GM18507 (cell line): Measurements from ENCODE around the gene STXBP5.

Source experiments
- DNase-seq: peaks from one replicate; pipeline ENCODE4 v3.0.0; 2011; ENCODE audit warnings: low read depth; ENCODE audit not compliant: insufficient read length; ENCODE audit errors: extremely low spot score
- FAIRE-seq: peaks from 2 replicates; lab custom pipeline; 2011; peaks lifted over from hg19 to GRCh38; lab: Jason Lieb, UNC

STXBP5 gene

DNA sequence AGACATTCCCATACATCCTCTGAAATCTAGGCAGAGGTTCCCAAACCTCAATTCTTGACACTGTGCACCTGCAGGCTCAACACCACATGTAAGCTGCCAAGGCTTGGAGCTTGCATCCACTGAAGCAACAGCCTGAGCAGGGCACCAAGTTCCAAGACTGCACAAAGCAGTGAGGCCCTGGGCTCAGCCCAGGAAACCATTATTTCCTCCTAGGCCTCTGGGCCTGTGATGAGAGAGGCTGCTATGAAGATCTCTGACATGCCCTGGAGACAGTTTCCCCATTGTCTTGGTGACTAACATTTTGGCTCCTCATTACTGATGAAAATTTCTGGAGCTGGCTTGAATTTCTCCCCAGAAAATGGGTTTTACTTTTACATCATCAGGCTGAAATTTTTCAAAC lies 196.8 kb downstream of the STXBP5 start:
- no peak for DNase-seq
- FAIRE-seq, result no peak

DNA sequence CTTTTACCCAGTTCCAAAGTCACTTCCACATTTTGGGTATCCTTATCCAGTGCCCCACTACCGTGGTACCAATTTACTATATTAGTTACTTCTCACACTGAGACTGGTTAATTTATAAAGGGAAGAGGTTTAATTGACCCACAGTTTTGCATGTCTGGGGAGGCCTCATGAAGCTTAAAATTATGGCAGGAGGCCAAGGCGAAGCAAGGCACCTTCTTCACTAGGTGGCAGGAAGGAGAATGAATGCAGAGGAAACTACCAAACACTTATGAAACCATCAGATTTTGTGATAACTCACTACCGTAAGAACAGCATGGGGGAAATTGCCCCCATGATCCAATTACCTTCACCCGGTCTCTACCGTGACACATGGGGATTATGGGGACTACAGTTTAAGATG lies 197.6 kb downstream of the STXBP5 start:
- DNase-seq, result no peak
- FAIRE-seq, result no peak

DNA sequence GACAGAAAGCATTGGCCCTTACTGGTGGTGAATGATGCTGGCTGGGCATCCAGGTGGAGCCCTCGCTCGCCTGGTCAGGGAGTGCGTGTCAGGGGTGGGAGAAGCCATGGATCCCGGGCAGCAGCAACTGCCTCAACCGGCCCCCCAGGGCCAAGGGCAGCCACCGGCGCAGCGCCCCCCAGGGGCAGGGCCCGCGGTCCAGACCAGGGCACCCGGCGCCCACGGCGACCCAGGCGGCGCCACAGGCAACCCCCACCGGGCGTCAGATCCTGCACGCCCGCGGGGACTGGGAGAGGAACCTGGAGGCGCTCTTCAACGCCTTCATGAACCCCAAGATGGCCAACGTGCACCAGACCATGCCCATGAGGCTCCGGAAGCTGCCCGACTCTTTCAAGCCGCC lies 202.6 kb downstream of the STXBP5 start:
- FAIRE-seq (no peak), DNase-seq (no peak)

DNA sequence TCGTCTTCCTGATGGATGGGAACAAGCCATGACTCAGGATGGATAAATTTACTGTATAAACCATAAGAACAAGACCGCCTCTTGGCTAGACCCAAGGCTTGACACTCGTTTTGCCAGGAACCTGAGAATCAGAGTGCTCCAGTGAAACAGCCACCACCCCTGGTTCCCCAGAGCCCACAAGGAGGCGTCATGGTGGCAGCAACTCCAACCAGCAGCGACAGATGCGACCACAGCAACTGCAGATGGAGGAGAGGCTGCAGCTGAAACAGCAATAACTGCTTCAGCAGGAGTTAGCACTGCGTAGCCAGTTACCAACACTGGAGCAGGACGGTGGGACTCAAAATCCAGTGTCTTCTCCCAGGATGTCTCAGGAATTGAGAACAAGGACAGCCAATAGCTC lies 203.4 kb downstream of the STXBP5 start:
- FAIRE-seq, result no peak
- DNase-seq, result no peak

DNA sequence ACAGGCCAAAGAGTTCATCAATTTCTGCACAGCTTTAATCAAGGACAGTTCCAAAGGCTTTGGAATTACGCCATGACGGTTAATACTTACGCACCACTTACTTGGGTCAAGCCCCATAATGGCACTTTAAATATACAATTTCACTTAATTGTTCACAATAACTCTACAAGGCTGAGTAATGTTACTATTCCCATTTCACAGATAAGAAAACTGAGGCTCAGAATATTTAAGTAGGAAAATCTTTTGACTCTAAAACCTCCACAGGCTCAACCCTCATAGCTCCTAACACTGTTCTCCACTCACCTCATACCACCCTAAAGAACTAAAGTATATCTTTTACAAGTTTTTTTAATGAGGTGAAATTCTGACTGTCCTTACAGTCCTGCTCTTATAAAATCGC lies 212.4 kb downstream of the STXBP5 start:
- DNase-seq (no peak), FAIRE-seq (no peak)

DNA sequence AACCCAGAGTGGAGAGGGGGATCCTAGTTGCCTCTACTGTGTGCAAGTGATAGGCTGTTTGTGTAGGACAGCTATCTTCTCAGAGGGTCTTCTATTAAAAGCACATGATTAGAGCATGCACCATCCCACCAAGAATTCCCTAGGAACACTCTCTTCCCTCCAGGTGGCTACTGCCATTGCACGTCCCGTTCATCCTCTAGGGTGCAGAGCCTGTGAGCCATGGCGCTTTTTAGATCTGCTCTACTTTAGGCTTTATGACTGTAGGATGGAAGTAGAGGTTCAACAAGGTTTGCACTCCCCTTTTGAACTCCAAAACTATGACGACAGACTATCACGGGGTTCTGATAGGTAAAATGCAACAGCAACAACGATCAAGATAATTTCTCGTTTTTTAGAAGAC lies 213.7 kb downstream of the STXBP5 start:
- FAIRE-seq, result no peak

GRCh38 chr6:147418523-147418922 lies 214.3 kb downstream of the STXBP5 start:
- DNase-seq (no peak), FAIRE-seq (no peak)

More for the DNA sequence above, 213.7 kb downstream of the STXBP5 start:
- DNase-seq, result no peak

DNA sequence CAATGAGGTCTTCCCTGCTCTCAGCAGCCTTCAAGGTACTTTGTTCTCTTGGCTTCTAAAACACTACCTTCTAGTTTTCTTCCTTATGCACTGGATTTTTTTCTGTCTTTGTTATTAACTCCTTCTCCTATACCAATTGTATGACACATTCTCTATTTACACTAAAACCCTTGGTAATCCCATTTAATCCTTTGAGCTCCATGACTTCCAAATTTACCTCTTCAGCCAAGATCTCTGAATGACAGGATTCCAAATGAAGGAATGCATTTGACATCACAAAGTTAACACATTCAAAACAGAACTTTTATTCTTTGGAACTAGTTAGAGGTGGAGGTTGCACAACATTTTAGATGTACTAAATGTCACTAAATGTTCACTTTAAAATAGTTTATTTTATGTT lies 217.7 kb downstream of the STXBP5 start:
- no peak for DNase-seq
- FAIRE-seq, result no peak

- FAIRE-seq (no peak), DNase-seq (no peak)
These were observed 218.9 kb downstream of the STXBP5 start for GRCh38 chr6:147423111-147423510.

DNA sequence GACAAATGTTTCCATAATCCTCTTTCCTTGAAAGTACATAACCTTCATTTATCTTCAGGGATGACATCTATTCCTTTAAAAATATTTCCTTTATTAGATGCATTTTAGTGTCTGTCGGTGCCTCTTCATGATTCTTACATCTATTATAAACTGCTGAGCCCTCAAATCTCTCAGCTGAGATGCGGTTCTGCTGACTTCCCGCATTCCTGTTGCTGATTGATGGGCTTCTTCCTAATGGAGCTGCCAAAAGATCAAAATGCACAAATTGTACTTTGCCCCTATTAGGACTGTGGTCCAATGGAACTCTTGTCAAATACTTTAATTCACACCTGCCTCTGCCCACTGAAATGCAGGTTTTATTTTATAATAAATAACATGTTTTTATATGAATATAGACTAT lies 225.6 kb downstream of the STXBP5 start:
- FAIRE-seq (no peak), DNase-seq (no peak)

GRCh38 chr6:147430811-147431210 lies 226.6 kb downstream of the STXBP5 start:
- FAIRE-seq, result no peak
- DNase-seq, result no peak

DNA sequence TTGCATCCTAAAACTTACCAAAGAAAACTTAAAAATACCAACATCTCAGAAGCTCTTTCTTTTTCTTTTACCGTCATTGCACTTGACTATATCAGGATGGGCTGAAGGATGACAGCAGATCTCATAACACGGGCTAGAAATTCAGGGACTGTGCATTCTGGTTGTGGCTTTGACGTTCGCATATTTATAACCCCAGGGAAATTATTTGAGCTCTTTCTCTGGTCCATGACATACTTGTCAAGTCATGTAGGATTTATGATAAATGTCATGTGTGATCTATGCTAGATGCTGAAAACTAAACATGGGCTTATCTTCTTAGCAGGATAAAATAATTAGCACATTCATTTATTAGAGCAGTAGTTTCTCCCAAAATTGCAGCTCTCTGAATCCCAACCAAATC lies 229.9 kb downstream of the STXBP5 start:
- FAIRE-seq, result no peak
- no peak for DNase-seq

DNA sequence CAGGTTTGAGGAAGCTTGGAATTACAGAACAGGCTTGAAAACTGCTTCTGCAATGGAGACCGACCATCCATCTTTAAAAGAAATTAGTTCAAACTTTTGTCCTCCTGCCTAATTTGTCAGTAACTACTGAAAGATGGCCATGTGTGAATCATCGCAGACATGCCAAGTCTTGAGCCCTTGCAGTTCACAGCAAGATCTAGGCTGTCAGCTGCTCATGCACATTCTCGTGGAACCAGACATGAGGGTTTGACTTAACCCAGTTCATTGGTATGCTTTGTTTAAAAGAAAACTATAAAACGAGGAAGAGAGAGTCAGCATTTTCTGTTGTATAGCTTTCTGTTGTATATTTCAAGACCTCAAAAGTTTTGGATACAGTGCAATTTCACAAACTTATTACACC lies 230.3 kb downstream of the STXBP5 start:
- FAIRE-seq, result no peak
- DNase-seq, result no peak

- FAIRE-seq, result no peak
- no peak for DNase-seq
These were observed 233.4 kb downstream of the STXBP5 start for GRCh38 chr6:147437615-147438014.

GRCh38 chr6:147438758-147439528 lies 234.7 kb downstream of the STXBP5 start:
- DNase-seq, result no peak
- no peak for FAIRE-seq
